IMR-90 (cell line): Measurements from ENCODE around the gene SH2B3. TPM values are rescaled to one million over a fixed set of nuclear protein-coding genes. Genes with fewer than 3 reads are reported as not detected.
A peak's percentile ranks its signal among the peaks of the same experiment; 100 is the strongest.

Experiments used
- ATAC-seq: fragments of 200-7000 bp; cut with Tn5 transposase; 2 replicates; pipeline ENCODE4 v1.9.1; 2020; ENCODE audit warnings: low read depth, mild to moderate bottlenecking, moderate library complexity
- BruUV-seq: library from RNA; stranded (reverse); fragments of 400-500 nt; replicated peaks from 2 replicates; lab custom pipeline; 2021; lab: Mats Ljungman, UMichigan
- CTCF ChIA-PET: fragments of 300-600 bp; formaldehyde crosslinking; extraction: SDS; loops from one replicate; lab custom pipeline; 2021; ENCODE audit warnings: antibody characterized with exemption; lab: Yijun Ruan, JAX
- POLR2A ChIA-PET: fragments of 300-600 bp; sonication (Branson Sonifier 250); formaldehyde crosslinking; loops from one replicate; lab custom pipeline; 2022; ENCODE audit warnings: antibody characterized with exemption; ENCODE audit not compliant: unreplicated experiment; lab: Charles Lee
- DNase-seq: peaks from one replicate; pipeline ENCODE4 v3.0.0; 2013
- H2AFZ ChIP-seq: replicated peaks from 2 replicates; pipeline ENCODE3; 2013; ENCODE audit warnings: low read length, mild to moderate bottlenecking; ENCODE audit not compliant: poor library complexity
- H2AK5ac ChIP-seq: 2 replicates; pipeline ENCODE4 v1.6.1; 2013; ENCODE audit warnings: low read depth, low read length, inconsistent platforms
- H2AK9ac ChIP-seq: replicated peaks from 2 replicates; pipeline ENCODE3; 2013; ENCODE audit warnings: mild to moderate bottlenecking, low read depth, low read length, moderate library complexity; ENCODE audit not compliant: poor library complexity
- H2BK120ac ChIP-seq: 2 replicates; pipeline ENCODE4 v1.6.1; 2013; ENCODE audit warnings: low read depth, low read length, inconsistent platforms
- H2BK15ac ChIP-seq: 3 replicates; pipeline ENCODE4 v1.6.1; 2013; ENCODE audit warnings: low read depth, low read length, inconsistent platforms
- H2BK20ac ChIP-seq: 2 replicates; pipeline ENCODE4 v1.6.1; 2013; ENCODE audit warnings: low read depth, mild to moderate bottlenecking, inconsistent platforms, low read length, moderate library complexity
- H2BK5ac ChIP-seq: 2 replicates; pipeline ENCODE4 v1.6.1; 2013; ENCODE audit warnings: mild to moderate bottlenecking, low read depth, low read length, inconsistent platforms; ENCODE audit not compliant: poor library complexity, severe bottlenecking
- H3K14ac ChIP-seq: replicated peaks from 2 replicates; pipeline ENCODE4 v1.6.1; 2013; ENCODE audit warnings: low read depth, low read length, inconsistent platforms
- H3K18ac ChIP-seq: 2 replicates; pipeline ENCODE4 v1.6.1; 2013; ENCODE audit warnings: low read depth, low read length, control low read depth
- H3K23ac ChIP-seq: 2 replicates; pipeline ENCODE4 v1.6.1; 2013; ENCODE audit warnings: low read depth, low read length, inconsistent platforms
- H3K27ac ChIP-seq: 2 replicates; pipeline ENCODE4 v1.5.1; 2013; ENCODE audit warnings: mild to moderate bottlenecking, control low read depth, low read length; ENCODE audit not compliant: insufficient read depth
- H3K27me3 ChIP-seq: 2 replicates; pipeline ENCODE4 v1.6.1; 2013; ENCODE audit warnings: low read length; ENCODE audit not compliant: control insufficient read depth, insufficient read depth
- H3K36me3 ChIP-seq: 2 replicates; pipeline ENCODE4 v1.6.1; 2013; ENCODE audit warnings: low read length, mixed read lengths; ENCODE audit not compliant: control insufficient read depth, insufficient read depth
- H3K4ac ChIP-seq: 2 replicates; pipeline ENCODE4 v1.6.1; 2013; ENCODE audit warnings: low read depth, low read length, inconsistent platforms
- H3K4me1 ChIP-seq: 2 replicates; pipeline ENCODE4 v1.6.1; 2013; ENCODE audit warnings: low read length, mixed read lengths; ENCODE audit not compliant: control insufficient read depth, insufficient read depth
- H3K4me2 ChIP-seq: 2 replicates; pipeline ENCODE4 v1.6.1; 2013; ENCODE audit warnings: low read depth, mild to moderate bottlenecking, control low read depth, low read length, moderate library complexity
- H3K4me3 ChIP-seq: 2 replicates; pipeline ENCODE4 v1.5.1; 2013; ENCODE audit warnings: low read depth, mild to moderate bottlenecking, control low read depth, low read length, moderate library complexity; ENCODE audit not compliant: insufficient read depth
- H3K56ac ChIP-seq: 2 replicates; pipeline ENCODE4 v1.6.1; 2013; ENCODE audit warnings: low read length, inconsistent platforms; ENCODE audit not compliant: insufficient read depth; ENCODE audit errors: extremely low read depth
- H3K79me1 ChIP-seq, 2 experiments: 2 replicates each; pipeline ENCODE4 v1.6.1; 2013; ENCODE audit warnings: low read length in 2 of 2, inconsistent platforms in 1 of 2, low read depth in 1 of 2
- H3K9ac ChIP-seq: 2 replicates; pipeline ENCODE4 v1.6.1; 2013; ENCODE audit warnings: low read depth, low read length, control low read depth
- H3K9me1 ChIP-seq: 2 replicates; pipeline ENCODE4 v1.6.1; 2013; ENCODE audit warnings: low read length, inconsistent platforms; ENCODE audit not compliant: insufficient read depth
- H3K9me3 ChIP-seq: 2 replicates; pipeline ENCODE4 v1.6.1; 2013; ENCODE audit warnings: low read length; ENCODE audit not compliant: control insufficient read depth, insufficient read depth
- H4K20me1 ChIP-seq: 2 replicates; pipeline ENCODE4 v1.6.1; 2013; ENCODE audit warnings: low read length, inconsistent platforms; ENCODE audit not compliant: insufficient read depth
- H4K5ac ChIP-seq: 2 replicates; pipeline ENCODE4 v1.6.1; 2013; ENCODE audit warnings: mild to moderate bottlenecking, low read depth, low read length, control low read depth
- H4K8ac ChIP-seq, 2 experiments: 2 replicates each; pipeline ENCODE4 v1.6.1; 2013; ENCODE audit warnings: low read depth in 2 of 2, low read length in 2 of 2, control low read depth in 1 of 2, inconsistent platforms in 1 of 2
- H4K91ac ChIP-seq: 2 replicates; pipeline ENCODE4 v1.6.1; 2013; ENCODE audit warnings: low read depth, low read length, inconsistent platforms; ENCODE audit not compliant: insufficient read depth
- CTCF ChIP-seq: conservative IDR thresholded peaks from 2 replicates; pipeline ENCODE4 v1.5.1; 2012; ENCODE audit warnings: mild to moderate bottlenecking, low read depth, low read length, improper control_type of control experiment
- MXI1 ChIP-seq: IDR thresholded peaks from 2 replicates; pipeline ENCODE4 v1.6.1; 2012; ENCODE audit warnings: low read depth, mild to moderate bottlenecking, low read length, moderate library complexity, borderline replicate concordance
- POLR2A ChIP-seq: IDR thresholded peaks from 2 replicates; pipeline ENCODE4 v1.6.1; 2012; ENCODE audit warnings: mild to moderate bottlenecking, low read depth, low read length
- WGBS, 2 experiments: methylation state at CpG; one replicate each; pipeline versions ENCODE4 v1.1.5 to v1.1.7; 2013; ENCODE audit warnings: missing lambda C conversion rate in 2 of 2; ENCODE audit not compliant: insufficient read length in 1 of 2; ENCODE audit errors: extremely low coverage in 2 of 2; 5-methylcytosine and 5-hydroxymethylcytosine counted together
- dilution Hi-C: fragments of 300-500 bp; cut with HindIII; formaldehyde crosslinking; loops from one replicate; pipeline ENCODE4 v1.14.3; 2018; ENCODE audit warnings: low sequenced_read_pairs; ENCODE audit not compliant: unreplicated experiment
- in situ Hi-C: fragments of 300-500 bp; cut with MboI; formaldehyde crosslinking; loops from 3 replicates; pipeline ENCODE4 v1.14.3; 2019; ENCODE audit warnings: low sequenced_read_pairs, inconsistent platforms, mixed read lengths
- intact Hi-C: fragments of 100-400 bp; cut with micrococcal nuclease; formaldehyde crosslinking; loops from 2 replicates; pipeline ENCODE4 v1.10.0; 2022
- polyA plus RNA-seq, 3 experiments: library from polyadenylated mRNA; depleted of rRNA; stranded (reverse); fragments of >200 nt; gene quantifications; 2 replicates each; pipeline ENCODE4 v1.2.3, GENCODE V29; 2012; ENCODE audit warnings: low replicate concordance in 1 of 3
- total RNA-seq: library from RNA; depleted of rRNA; stranded (reverse); fragments of >200 nt; gene quantifications from 2 replicates; pipeline ENCODE4 v1.2.3, GENCODE V29; 2012

Gene SH2B3
- total and polyA plus RNA-seq, 2 of the 4 experiments (the other 2 are of a cell fraction) = 9.3 to 20.2 TPM

- 76% methylated on average over 5 of the region's 8 CpGs; no CpG with 5 or more reads in 1 of the 2 experiments for WGBS, 2 experiments
- dilution Hi-C loops = no loop called here
- Histone ChIP-seq H4K8ac (no peak overlapping the region; a peak in 1 of 4 replicates), H3K18ac (no peak overlapping the region), H3K4me3 (no peak overlapping the region), H4K20me1 (no peaks in the 10 kb centered on the region), H3K56ac (no peak overlapping the region), H3K27me3 (peaks cover 8% of the 10 kb centered on the region; the same call in 1 of the 2 replicates), H4K5ac (no peak overlapping the region), H2BK15ac (no peak overlapping the region), H4K91ac (no peak overlapping the region), H2AK5ac (peak overlapping the region; percentile 48; the same call in 1 of the 2 replicates), H3K14ac (no peak overlapping the region), H3K79me1 (no peaks in the 10 kb centered on the region), H2BK120ac (no peak overlapping the region), H3K4me1 (peaks cover 7% of the 10 kb centered on the region), H3K9me3 (no peaks in the 10 kb centered on the region), H3K4me2 (no peak overlapping the region), H3K23ac (no peak overlapping the region), H2AK9ac (peak overlapping the region; percentile 57), H2AFZ (no peak overlapping the region), H2BK5ac (no peak overlapping the region), H3K4ac (no peak overlapping the region; the same call in 1 of the 2 replicates), H3K36me3 (no peaks in the 10 kb centered on the region), H3K9ac (no peak overlapping the region), H2BK20ac (no peak overlapping the region), H3K27ac (no peak overlapping the region), H3K9me1 (no peaks in the 10 kb centered on the region)
- TF ChIP-seq POLR2A (no peak), CTCF (no peak), MXI1 (no peak)
- ATAC-seq (no peak), DNase-seq (peak; percentile 42)
- no TSS peak for BruUV-seq
- in situ Hi-C loops = no loop called here
- intact Hi-C loops = no loop called here
- ChIA-PET CTCF (interaction anchor here (1.2 kb wide), 1 partner anchor 58 kb away, joined by 3 read pairs; no protein-coding TSS in a partner anchor), POLR2A (no interaction called here)
Observed at GRCh38 chr12:111393700-111394300, 11.9 kb upstream of the SH2B3 start.
